Omental fat pad (tissue), 4 donors: ENCODE results near the gene CD207. TPM values are rescaled to one million over a fixed set of nuclear protein-coding genes. Genes with fewer than 3 reads are reported as not detected.

ENCODE experiments used
- ATAC-seq: fragments of 150-250 bp; one replicate; pipeline ENCODE4 v1.9.1; 2016; ENCODE audit warnings: mild to moderate bottlenecking, moderate library complexity; ENCODE audit not compliant: low FRiP score
- DNase-seq: peaks from one replicate; pipeline ENCODE4 v3.0.0-alpha.2; 2019; ENCODE audit warnings: low spot score
- total RNA-seq, 4 donors: library from RNA; depleted of rRNA; stranded (reverse); fragments of >200 nt; gene quantifications; one replicate each; pipeline ENCODE4 v1.1.0, GENCODE V29; 2016
- TF ChIP-seq, protein P1 (sequence below), 3 donors: fragments of 450-650 bp; IDR thresholded peaks; one replicate each; pipeline ENCODE4 v1.5.1; 2016 to 2017; ENCODE audit warnings: antibody characterized with exemption in 3 of 3, mild to moderate bottlenecking in 3 of 3, moderate library complexity in 2 of 3

The CD207 gene
- total RNA-seq, 4 donors from 2014 or later, result 0.28 to 0.47 TPM; not detected in 2

GRCh38 chr2:70837980-70838925, 2.6 kb upstream of the CD207 start:
- no peak for ATAC-seq

DNA sequence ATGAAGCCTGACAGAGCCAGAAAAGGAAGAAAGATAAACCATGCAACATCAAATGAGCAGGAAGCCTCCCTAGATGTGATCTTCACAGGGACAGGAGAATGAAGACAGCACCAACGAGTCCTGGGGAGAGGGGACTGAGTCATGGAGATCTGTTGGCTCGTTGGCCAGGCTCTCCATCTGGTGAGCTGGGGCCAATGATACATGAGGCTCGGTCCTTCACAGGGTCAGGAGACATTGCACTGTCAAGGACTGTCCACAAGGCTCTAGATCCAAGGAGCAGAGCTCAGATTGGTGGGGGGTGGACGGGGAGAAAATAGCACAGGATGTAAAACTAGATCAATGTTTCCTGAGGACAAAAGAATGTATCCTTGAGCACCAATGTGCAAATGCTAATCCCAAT, 735 bp downstream of the CD207 start:
- TF ChIP-seq, protein P1, sequence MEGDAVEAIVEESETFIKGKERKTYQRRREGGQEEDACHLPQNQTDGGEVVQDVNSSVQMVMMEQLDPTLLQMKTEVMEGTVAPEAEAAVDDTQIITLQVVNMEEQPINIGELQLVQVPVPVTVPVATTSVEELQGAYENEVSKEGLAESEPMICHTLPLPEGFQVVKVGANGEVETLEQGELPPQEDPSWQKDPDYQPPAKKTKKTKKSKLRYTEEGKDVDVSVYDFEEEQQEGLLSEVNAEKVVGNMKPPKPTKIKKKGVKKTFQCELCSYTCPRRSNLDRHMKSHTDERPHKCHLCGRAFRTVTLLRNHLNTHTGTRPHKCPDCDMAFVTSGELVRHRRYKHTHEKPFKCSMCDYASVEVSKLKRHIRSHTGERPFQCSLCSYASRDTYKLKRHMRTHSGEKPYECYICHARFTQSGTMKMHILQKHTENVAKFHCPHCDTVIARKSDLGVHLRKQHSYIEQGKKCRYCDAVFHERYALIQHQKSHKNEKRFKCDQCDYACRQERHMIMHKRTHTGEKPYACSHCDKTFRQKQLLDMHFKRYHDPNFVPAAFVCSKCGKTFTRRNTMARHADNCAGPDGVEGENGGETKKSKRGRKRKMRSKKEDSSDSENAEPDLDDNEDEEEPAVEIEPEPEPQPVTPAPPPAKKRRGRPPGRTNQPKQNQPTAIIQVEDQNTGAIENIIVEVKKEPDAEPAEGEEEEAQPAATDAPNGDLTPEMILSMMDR (IDR thresholded peaks at IDR 0.05), result no peak
- no peak for ATAC-seq
- no peak for DNase-seq

More at GRCh38 chr2:70837980-70838925, 2.6 kb upstream of the CD207 start:
- TF ChIP-seq, protein P1 (IDR thresholded peaks at IDR 0.05), result no peak
- DNase-seq, result no peak

DNA sequence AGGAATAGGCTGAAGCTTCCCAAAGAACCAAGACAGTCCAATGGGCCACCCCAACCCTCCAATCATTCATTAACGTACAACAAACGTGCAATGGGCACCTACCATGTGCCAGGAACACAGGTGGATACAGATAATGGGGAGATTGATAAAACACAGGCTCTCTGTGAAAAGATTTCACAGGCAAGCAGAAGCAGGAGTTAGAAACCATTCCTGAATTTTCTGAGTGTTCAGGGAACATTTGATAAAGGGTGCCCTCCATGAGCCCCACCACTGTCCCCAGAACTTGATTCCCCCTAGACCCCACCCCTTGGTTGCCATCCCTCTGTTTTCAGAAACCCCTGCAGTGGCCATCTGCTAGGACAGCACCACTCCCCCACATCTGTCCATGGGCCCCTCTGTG, 1.5 kb downstream of the CD207 start:
- ATAC-seq, result no peak
- TF ChIP-seq, protein P1 (IDR thresholded peaks at IDR 0.05), result no peak
- DNase-seq, result no peak

DNA sequence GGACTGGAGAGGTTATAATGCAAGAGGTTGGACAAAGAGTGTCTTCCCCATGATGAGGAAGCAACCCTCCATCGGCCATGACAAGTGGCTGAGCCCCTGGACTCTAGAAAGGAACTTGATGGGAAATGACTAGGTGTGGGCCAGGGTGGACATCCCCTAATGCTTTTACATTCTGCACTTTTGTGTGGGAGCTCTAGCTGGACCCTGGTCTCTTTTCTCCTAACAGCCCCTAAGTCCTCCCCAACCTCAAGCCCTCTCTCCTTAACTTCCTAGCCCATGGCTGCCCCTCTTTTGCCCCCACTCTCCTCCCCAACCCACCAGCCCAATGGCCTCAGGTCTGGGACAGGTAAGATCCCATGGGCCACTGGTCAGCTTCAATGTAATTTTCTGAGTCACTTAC, 2.4 kb downstream of the CD207 start:
- TF ChIP-seq, protein P1 (IDR thresholded peaks at IDR 0.05), result no peak
- no peak for DNase-seq
- ATAC-seq, result no peak

GRCh38 chr2:70832386-70832785, 3.2 kb downstream of the CD207 start:
- TF ChIP-seq, protein P1 (IDR thresholded peaks at IDR 0.05), result no peak
- no peak for ATAC-seq
- no peak for DNase-seq

DNA sequence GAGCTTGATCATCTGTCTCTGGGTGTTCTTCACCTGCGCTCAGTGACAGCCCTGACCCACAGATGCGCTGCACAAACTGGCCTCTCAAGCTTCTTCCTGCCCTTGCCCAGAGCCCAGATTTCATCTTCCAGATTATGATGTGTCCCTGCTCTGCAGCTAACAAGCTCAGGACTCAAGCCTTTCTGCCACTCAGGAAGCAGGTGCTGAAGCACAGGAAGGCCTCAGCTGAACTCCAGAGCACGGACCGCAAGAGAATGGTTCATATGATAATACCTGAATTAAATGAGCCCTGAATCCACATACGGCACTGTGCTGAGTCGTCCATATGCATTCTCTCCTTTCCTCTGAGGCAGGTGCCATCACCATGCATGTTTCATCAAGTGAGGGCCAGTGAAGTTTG, 3.8 kb downstream of the CD207 start:
- DNase-seq (no peak), ATAC-seq (no peak)
- TF ChIP-seq, protein P1 (IDR thresholded peaks at IDR 0.05), result no peak

- TF ChIP-seq, protein P1 (IDR thresholded peaks at IDR 0.05), result no peak
- no peak for ATAC-seq
- no peak for DNase-seq
Measured at GRCh38 chr2:70830366-70830765, 5.2 kb downstream of the CD207 start.
